GM21515 (cell line): Measurements from ENCODE around the gene TYRP1.

Experiments
- ATAC-seq: cut with Tn5 transposase; IDR thresholded peaks from one replicate; pipeline ENCODE4 v1.9.1; 2021; ENCODE audit not compliant: unreplicated experiment

Gene TYRP1

DNA sequence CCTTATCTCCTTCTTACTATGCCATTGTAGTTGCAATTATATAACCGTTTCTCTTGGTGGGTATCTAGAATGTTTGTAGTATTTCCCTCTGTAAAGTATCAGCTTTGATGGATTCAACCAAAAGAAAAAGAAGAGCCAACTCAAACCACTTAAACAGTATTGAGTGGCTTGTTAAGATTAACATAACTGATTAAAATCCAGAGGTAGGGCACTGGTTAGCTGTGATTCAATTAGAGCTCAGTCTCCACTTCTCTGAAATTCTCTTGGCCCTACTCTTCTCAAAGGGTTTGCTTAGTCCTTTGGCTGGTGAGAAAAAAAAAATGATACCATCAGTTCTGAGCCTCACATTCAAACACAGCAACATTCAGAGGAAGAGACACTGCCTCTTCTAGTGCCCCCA is 37.0 kb downstream of the TYRP1 start:
- no peak for ATAC-seq

DNA sequence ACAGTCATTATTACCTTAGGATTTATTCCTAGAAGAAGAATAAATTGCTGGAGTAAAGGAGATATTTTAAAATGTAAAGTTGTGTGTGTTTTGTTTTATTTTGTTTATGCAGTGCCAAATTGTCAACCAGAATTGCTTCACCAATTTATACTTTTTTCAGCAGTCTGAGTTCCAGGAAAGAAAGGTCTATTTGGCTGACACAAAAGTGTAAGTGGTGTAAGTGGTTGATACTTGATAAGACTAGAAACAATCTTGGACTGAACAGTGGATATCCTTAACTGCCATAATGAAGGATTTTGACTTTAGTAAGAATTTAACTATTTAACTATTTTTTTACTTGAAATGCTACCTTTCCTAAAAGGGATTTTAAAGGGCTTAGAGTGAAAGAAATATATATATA is 37.7 kb downstream of the TYRP1 start:
- no peak for ATAC-seq

DNA sequence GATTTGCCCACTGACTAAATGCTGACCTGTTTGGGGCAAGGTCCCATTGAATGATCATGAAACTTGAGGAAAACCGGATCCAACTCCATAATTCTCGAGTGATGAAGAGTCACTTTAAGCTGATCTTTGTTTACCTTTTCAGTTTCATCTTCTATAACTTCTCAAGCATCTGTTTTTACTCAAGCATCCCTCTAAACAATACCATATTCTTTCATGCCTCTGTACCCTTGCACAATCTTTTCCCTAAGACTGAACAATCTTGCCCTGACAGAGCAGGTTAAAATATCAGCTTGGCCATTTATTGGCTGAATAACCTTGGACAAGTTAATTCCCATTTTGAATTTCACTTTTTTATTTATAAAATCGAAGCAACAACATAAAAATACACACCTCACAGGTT is 39.8 kb downstream of the TYRP1 start:
- ATAC-seq: no peak

DNA sequence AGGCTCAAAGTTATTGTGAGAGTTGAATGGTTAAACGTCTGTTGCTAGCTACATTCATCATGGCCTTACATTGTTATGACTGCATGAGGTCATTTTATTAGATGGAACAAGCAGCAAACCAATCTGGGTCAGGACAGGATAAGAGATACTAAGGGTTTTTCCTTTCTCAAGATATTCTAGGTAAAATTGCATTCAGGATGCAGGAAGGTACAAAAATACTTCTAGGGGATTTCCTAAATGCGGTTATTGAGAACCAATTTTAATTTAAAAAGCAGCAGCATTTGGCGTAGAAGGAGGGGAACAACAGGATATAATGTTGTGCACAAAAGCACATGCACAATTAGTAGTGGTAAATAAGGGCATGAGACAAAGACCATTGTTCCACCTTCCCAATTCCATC is 42.5 kb downstream of the TYRP1 start:
- no peak for ATAC-seq

DNA sequence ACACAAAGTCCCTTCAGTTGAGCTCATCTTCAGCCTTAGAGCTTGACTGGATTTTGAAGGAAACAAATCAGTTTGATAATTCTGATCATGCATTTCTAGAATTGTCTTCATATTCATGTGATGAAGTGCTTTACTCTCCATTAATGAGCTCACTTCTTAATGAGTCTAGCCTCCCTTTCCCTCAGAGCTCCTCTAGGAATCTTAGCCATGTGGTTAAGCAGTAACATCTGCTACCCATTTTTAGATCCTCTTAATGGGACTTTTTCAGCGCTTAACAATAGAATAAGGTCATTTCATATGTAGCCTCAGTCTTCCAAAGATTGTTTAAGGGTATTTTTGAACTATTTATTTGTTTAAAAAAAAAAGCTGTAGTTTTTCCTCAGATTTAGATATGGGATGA is 44.7 kb downstream of the TYRP1 start:
- no peak for ATAC-seq

DNA sequence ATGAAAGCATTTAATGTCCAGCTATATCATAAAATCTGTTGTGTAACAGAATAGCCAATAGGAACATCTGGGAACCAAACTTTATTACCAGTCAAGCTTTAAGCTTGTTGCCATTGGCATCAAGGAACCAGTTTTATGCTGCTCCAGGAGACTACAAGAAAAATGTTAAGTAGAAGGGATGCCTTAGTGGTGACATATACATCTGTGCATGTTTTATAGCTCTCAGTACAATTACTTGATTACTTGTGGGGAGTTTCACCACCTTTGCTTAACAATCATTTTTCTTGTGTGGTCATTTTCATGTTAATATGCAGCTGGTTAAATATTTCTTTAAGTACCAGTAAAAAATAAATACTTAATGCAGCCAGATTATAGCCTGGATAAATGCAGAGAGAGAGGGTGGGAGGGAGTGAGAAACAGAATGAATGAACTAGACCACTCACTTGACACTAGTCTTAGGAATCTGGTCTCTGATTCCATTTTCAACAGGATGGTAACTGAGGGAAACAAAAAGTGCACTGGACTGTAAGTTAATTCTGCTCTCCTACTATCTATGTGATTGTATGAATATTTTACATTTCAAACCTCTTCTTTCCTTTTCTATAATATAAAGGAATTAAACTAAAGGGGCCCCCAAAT is 45.9 kb downstream of the TYRP1 start:
- no peak for ATAC-seq

DNA sequence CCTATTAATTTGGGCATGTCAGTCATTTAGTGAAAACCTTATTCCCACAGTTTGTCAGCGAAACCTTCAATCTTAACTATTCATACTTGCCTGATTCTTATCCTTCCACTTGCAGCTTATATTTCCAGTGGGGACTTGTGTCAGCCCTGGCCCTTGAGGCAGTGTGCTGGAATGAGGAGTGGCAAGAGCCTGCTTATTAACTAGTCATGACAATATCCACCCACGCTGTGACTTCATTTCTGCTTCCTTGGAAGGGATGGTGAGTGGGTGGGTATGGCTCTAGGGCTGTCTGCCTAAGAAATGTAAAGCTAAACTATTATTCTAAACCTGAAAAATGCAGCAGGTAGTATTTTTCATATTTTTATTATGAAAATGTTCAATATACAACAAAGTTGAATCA is 47.7 kb downstream of the TYRP1 start:
- ATAC-seq: no peak

DNA sequence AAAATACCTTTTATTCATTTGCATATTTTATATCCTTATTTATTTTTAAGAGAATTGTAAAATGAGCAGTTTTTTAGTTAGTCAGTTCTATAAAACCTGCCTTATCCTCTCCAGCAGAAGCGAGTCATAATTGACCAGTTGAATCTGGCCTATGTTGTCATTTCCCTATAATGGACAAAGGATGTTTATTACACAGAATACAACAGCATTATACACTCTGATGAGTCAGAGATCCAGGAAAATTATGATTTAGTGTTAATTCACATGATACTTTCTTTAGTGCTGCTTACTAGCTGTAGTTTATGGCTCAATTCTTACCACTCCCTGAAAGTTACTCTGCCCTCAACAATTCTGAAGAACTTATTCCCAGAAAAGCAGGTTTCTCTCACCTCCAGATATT is 54.8 kb downstream of the TYRP1 start:
- ATAC-seq: no peak

DNA sequence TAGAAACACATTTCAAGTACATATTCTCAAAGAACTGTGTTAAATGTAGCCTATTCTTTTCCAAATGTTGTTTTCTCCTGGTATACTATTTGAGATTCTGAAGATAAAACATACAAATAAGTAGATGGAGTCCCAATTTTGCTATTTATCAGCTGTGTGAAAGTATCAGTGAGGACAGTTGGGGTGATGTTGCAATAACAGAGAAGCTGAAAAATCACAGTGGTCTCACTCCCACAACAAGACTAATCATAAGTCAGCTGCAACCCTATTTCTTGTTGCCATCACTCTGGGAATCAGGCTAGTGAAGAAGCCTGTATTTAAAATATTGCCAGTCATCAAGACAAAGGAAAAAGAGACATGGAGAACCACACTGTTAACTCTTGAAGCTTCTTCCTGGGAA is 55.8 kb downstream of the TYRP1 start:
- ATAC-seq: no peak

DNA sequence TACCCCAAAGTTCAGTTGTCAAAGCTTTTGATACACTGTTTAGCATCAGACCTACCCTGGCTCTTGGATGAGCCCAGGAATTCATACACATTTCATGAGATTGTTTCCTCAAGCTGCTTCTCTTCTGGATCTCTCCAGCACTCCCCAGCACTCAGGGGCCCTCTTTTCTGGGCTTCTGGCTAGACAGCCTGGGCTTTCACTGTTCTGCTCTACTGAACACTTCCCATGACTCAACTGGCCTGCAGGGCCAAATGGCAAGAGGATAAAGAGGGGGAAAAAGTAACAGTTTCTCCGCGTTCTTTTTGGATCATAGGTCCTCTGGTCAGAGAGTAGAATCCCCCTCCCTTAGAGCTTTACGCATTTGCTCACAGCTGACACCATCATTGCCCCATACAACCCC is 60.7 kb downstream of the TYRP1 start:
- ATAC-seq: no peak

DNA sequence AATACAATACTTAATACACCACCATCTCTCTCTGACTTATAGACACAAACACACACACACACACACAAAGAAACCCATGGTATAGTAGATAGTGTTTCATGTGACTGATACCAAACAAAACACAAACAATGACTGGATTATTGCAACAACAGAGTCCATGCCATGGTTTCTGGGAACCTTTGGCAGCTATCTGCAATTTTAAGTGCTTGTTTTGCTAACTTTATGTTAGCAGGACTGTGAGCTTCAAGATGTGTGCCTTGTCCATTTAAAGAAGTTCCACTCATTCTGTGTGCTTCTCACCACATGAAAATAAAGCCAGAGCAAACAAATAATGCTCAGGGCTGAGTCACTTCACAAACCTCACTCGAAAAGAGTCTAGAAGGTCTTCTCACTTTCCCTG is 66.6 kb downstream of the TYRP1 start:
- ATAC-seq: no peak
